PC-9 (cell line): ENCODE data around the gene DLG2. TPM values are rescaled to one million over a fixed set of nuclear protein-coding genes. Genes with fewer than 3 reads are reported as not detected.

ENCODE experiments used
- BruUV-seq: library from RNA; stranded (reverse); fragments of 400-500 nt; replicated peaks from 2 replicates; lab custom pipeline; 2021; lab: Mats Ljungman, UMichigan
- CTCF ChIA-PET: fragments of 300-600 bp; sonication (Branson Sonifier 250); formaldehyde crosslinking; loops from one replicate; lab custom pipeline; 2022; ENCODE audit warnings: antibody characterized with exemption; lab: Charles Lee
- POLR2A ChIA-PET: fragments of 300-600 bp; sonication (Branson Sonifier 250); formaldehyde crosslinking; loops from one replicate; lab custom pipeline; 2022; ENCODE audit warnings: antibody characterized with exemption; ENCODE audit not compliant: unreplicated experiment; lab: Charles Lee
- DNase-seq, 2 experiments: peaks; one replicate each; pipeline versions ENCODE4 v3.0.0 to v3.0.0-alpha.2; 2015 to 2022; ENCODE audit warnings: mixed read lengths in 1 of 2
- H2AFZ ChIP-seq: fragments of 200-600 bp; sonication (generic); 2 replicates; pipeline ENCODE4 v1.8.1; 2017; ENCODE audit warnings: antibody characterized with exemption
- H3F3A ChIP-seq: fragments of 200-600 bp; sonication (generic); 2 replicates; pipeline ENCODE4 v1.8.1; 2017; ENCODE audit warnings: antibody characterized with exemption, mild to moderate bottlenecking, low read depth; ENCODE audit not compliant: insufficient read depth
- H3K27ac ChIP-seq: fragments of 200-600 bp; sonication (generic); 2 replicates; pipeline ENCODE4 v1.6.1; 2016; ENCODE audit warnings: mixed run types
- H3K27me3 ChIP-seq: fragments of 200-600 bp; sonication (generic); 2 replicates; pipeline ENCODE4 v1.6.1; 2016; ENCODE audit warnings: low read depth, mixed run types; ENCODE audit not compliant: insufficient read depth
- H3K36me3 ChIP-seq: fragments of 200-600 bp; sonication (generic); 2 replicates; pipeline ENCODE4 v1.6.1; 2016; ENCODE audit warnings: low read depth, mixed run types
- H3K4me1 ChIP-seq: fragments of 200-600 bp; sonication (generic); replicated peaks from 2 replicates; pipeline ENCODE4 v1.6.1; 2016; ENCODE audit warnings: mixed run types; ENCODE audit not compliant: insufficient read depth
- H3K4me2 ChIP-seq: fragments of 200-600 bp; sonication (generic); 2 replicates; pipeline ENCODE4 v1.6.1; 2017; ENCODE audit warnings: mixed run types
- H3K4me3 ChIP-seq: fragments of 200-600 bp; sonication (generic); 2 replicates; pipeline ENCODE4 v1.6.1; 2016; ENCODE audit warnings: mixed run types
- H3K79me2 ChIP-seq: fragments of 200-600 bp; sonication (generic); 2 replicates; pipeline ENCODE4 v1.6.1; 2017; ENCODE audit warnings: low read depth, mixed run types
- H3K9me2 ChIP-seq: fragments of 200-600 bp; sonication (generic); 2 replicates; pipeline ENCODE4 v1.8.1; 2017; ENCODE audit warnings: mild to moderate bottlenecking; ENCODE audit not compliant: insufficient read depth
- H3K9me3 ChIP-seq: fragments of 200-600 bp; sonication (generic); 2 replicates; pipeline ENCODE4 v1.8.1; 2016; ENCODE audit warnings: low read depth; ENCODE audit not compliant: insufficient read depth
- H4K20me1 ChIP-seq: fragments of 200-600 bp; sonication (generic); 2 replicates; pipeline ENCODE4 v1.8.1; 2017; ENCODE audit not compliant: insufficient read depth
- CTCF ChIP-seq: fragments of 200-600 bp; sonication (generic); conservative IDR thresholded peaks from 2 replicates; pipeline ENCODE4 v1.6.1; 2017; ENCODE audit warnings: mixed run types, antibody characterized with exemption, mild to moderate bottlenecking, moderate library complexity
- EZH2 ChIP-seq: fragments of 200-600 bp; sonication (generic); IDR thresholded peaks from 2 replicates; pipeline ENCODE4 v1.8.0; 2017; ENCODE audit warnings: antibody characterized with exemption, low read depth
- intact Hi-C: fragments of 100-400 bp; cut with micrococcal nuclease; formaldehyde crosslinking; loops from one replicate; pipeline ENCODE4 v1.10.0; 2022; ENCODE audit not compliant: unreplicated experiment
- total RNA-seq: library from RNA; stranded (reverse); gene quantifications from 2 replicates; pipeline ENCODE4 v1.2.3, GENCODE V29; 2021

The DLG2 gene
- total RNA-seq, 1 experiment from 2014 or later: 6.4 TPM

- Histone ChIP-seq H3K27me3 (no peaks in the 10 kb centered on the region), H3F3A (no peaks in the 10 kb centered on the region), H4K20me1 (no peaks in the 10 kb centered on the region), H3K4me2 (no peak overlapping the region), H3K4me3 (no peak overlapping the region), H3K27ac (no peak overlapping the region), H3K9me3 (no peaks in the 10 kb centered on the region), H3K36me3 (no peaks in the 10 kb centered on the region), H3K9me2 (no peaks in the 10 kb centered on the region), H3K79me2 (no peaks in the 10 kb centered on the region), H2AFZ (no peak overlapping the region), H3K4me1 (no peaks in the 10 kb centered on the region)
- POLR2A ChIA-PET: no interaction called here
- intact Hi-C loops: no loop called here
- CTCF ChIA-PET: no interaction called here
- BruUV-seq: no TSS peak
- no peak for DNase-seq
- TF ChIP-seq CTCF (no peak), EZH2 (no peak)
Measured at GRCh38 chr11:84501750-84502149, 1125.4 kb downstream of the DLG2 start.

- Histone ChIP-seq H3F3A (no peaks in the 10 kb centered on the region), H4K20me1 (no peaks in the 10 kb centered on the region), H3K9me2 (no peaks in the 10 kb centered on the region), H3K27me3 (no peaks in the 10 kb centered on the region), H3K4me1 (no peaks in the 10 kb centered on the region), H3K4me2 (no peak overlapping the region), H3K27ac (no peak overlapping the region), H3K36me3 (no peaks in the 10 kb centered on the region), H3K79me2 (no peaks in the 10 kb centered on the region), H3K9me3 (no peaks in the 10 kb centered on the region), H3K4me3 (no peak overlapping the region), H2AFZ (no peak overlapping the region)
- CTCF ChIA-PET: no interaction called here
- TF ChIP-seq EZH2: no peak
- TF ChIP-seq CTCF: no peak
- intact Hi-C loops: no loop called here
- POLR2A ChIA-PET: no interaction called here
- no TSS peak for BruUV-seq
- no peak for DNase-seq
Measured at GRCh38 chr11:84497981-84498411, 1129.1 kb downstream of the DLG2 start.

- H3F3A ChIP-seq: no peaks in the 10 kb centered on the region
- no peak overlapping the region for H3K27ac ChIP-seq
- H3K9me2 ChIP-seq: no peaks in the 10 kb centered on the region
- no TSS peak for BruUV-seq
- no peak overlapping the region for H3K4me3 ChIP-seq
- POLR2A ChIA-PET: no interaction called here
- no peaks in the 10 kb centered on the region for H3K79me2 ChIP-seq
- no peak overlapping the region for H3K4me2 ChIP-seq
- intact Hi-C loops: no loop called here
- DNase-seq: no peak
- no peak overlapping the region for H2AFZ ChIP-seq
- TF ChIP-seq EZH2 (no peak), CTCF (no peak)
- CTCF ChIA-PET: no interaction called here
- no peaks in the 10 kb centered on the region for H3K4me1 ChIP-seq
- no peaks in the 10 kb centered on the region for H3K27me3 ChIP-seq
- H3K9me3 ChIP-seq: no peaks in the 10 kb centered on the region
- no peaks in the 10 kb centered on the region for H4K20me1 ChIP-seq
- H3K36me3 ChIP-seq: no peaks in the 10 kb centered on the region
Measured at GRCh38 chr11:84497181-84497580, 1130.0 kb downstream of the DLG2 start.
